Right renal cortex interstitium (tissue), 3 donors: ENCODE results near the gene RASA4B. TPM values are rescaled to one million over a fixed set of nuclear protein-coding genes. Genes with fewer than 3 reads are reported as not detected.

Experiments used
- polyA plus RNA-seq, 3 donors: library from polyadenylated mRNA; unstranded; fragments of 120-200 nt; gene quantifications; one replicate each; pipeline ENCODE4 v1.2.1, GENCODE V29; 2013; ENCODE audit not compliant: insufficient read length in 3 of 3

RASA4B gene
- polyA plus RNA-seq, 3 donors = 5.4 to 11.7 (median 6.6) TPM

Other genes with a start within 250 kb of the RASA4B start
- 1 to 10 TPM; 2.9 to 4.1 (median 3.4) TPM for gene SH2B2, start 230.9 kb downstream of the RASA4B start, polyA plus RNA-seq
- gene SPDYE6, start 161.3 kb downstream of the RASA4B start, polyA plus RNA-seq = 1 to 10 TPM; 1.3 to 2.4 (median 2.2) TPM
- 10 to 100 TPM; 27.8 to 33.7 (median 28.7) TPM for gene PRKRIP1, start 121.4 kb downstream of the RASA4B start, polyA plus RNA-seq
- 10 to 100 TPM; 14.9 to 19.4 (median 17.8) TPM for gene ORAI2, start 84.2 kb downstream of the RASA4B start, polyA plus RNA-seq
- 10 to 100 TPM in 1 of 3 donors, 1 to 10 TPM in 2; 9.7 to 12.3 (median 9.7) TPM for gene ALKBH4, start 52.9 kb downstream of the RASA4B start, polyA plus RNA-seq
- 10 to 100 TPM; 15.5 to 17.5 (median 16.7) TPM for gene LRWD1, start 52.8 kb downstream of the RASA4B start, polyA plus RNA-seq
- 10 to 100 TPM; 25.4 to 28.1 (median 25.6) TPM for gene POLR2J, start 38.9 kb downstream of the RASA4B start, polyA plus RNA-seq
- 1 to 10 TPM; 4.4 to 5.0 (median 4.4) TPM for gene UPK3BL2, start 25.9 kb upstream of the RASA4B start, polyA plus RNA-seq
- gene SPDYE2, start 33.4 kb upstream of the RASA4B start, polyA plus RNA-seq = 1 to 10 TPM in 2 of 3 donors, under 1 TPM in 1; 0.58 to 1.9 (median 1.1) TPM
- gene POLR2J3, start 54.8 kb upstream of the RASA4B start, polyA plus RNA-seq = 10 to 100 TPM; 63.2 to 98.1 (median 98.0) TPM
- 10 to 100 TPM; 23.2 to 29.2 (median 25.9) TPM for gene RASA4, start 99.0 kb upstream of the RASA4B start, polyA plus RNA-seq
- gene UPK3BL1, start 125.0 kb upstream of the RASA4B start, polyA plus RNA-seq = 10 to 100 TPM in 1 of 3 donors, 1 to 10 TPM in 2; 5.8 to 11.4 (median 9.9) TPM
- gene SPDYE2B, start 132.5 kb upstream of the RASA4B start, polyA plus RNA-seq = 1 to 10 TPM in 1 of 3 donors, under 1 TPM in 2; 0.58 to 1.4 (median 0.76) TPM
- gene POLR2J2, start 153.9 kb upstream of the RASA4B start, polyA plus RNA-seq = 1 to 10 TPM in 2 of 3 donors, under 1 TPM in 1; 0.97 to 2.7 (median 1.1) TPM
- gene FAM185A, start 231.2 kb upstream of the RASA4B start, polyA plus RNA-seq = 10 to 100 TPM in 2 of 3 donors, 1 to 10 TPM in 1; 9.9 to 12.2 (median 12.1) TPM